Fibroblast of skin of right biceps (primary cell): ENCODE data around the gene LY6G6C.

Experiments
- DNase-seq: peaks from one replicate; pipeline ENCODE4 v3.0.0-alpha.2; 2013

LY6G6C gene

GRCh38 chr6:31702819-31703716 is 18.5 kb downstream of the LY6G6C start, which contains the start of gene ABHD16A:
TSS of gene ABHD16A (minus strand) at chr6:31703324. CDS start at chr6:31703281, 43 bp downstream.
- peak; percentile 99 for DNase-seq

- DNase-seq = no peak
These were observed 19.1 kb downstream of the LY6G6C start for GRCh38 chr6:31702405-31702818.

GRCh38 chr6:31701666-31702404 is 19.7 kb downstream of the LY6G6C start:
- DNase-seq = no peak

GRCh38 chr6:31700740-31701401 is 20.7 kb downstream of the LY6G6C start:
- no peak for DNase-seq

GRCh38 chr6:31697555-31697954 is 24.0 kb downstream of the LY6G6C start:
- no peak for DNase-seq

- no peak for DNase-seq
These were observed 28.0 kb downstream of the LY6G6C start for GRCh38 chr6:31693535-31693934.

GRCh38 chr6:31692886-31693285 is 28.7 kb downstream of the LY6G6C start:
- no peak for DNase-seq

- no peak for DNase-seq
These were observed 29.2 kb downstream of the LY6G6C start for GRCh38 chr6:31692353-31692752.

- DNase-seq = no peak
These were observed 29.9 kb downstream of the LY6G6C start for GRCh38 chr6:31691564-31692108.

- no peak for DNase-seq
These were observed 30.5 kb downstream of the LY6G6C start for GRCh38 chr6:31691078-31691463.

GRCh38 chr6:31690231-31691077 is 31.1 kb downstream of the LY6G6C start:
- DNase-seq = no peak

- DNase-seq = no peak
These were observed 32.1 kb downstream of the LY6G6C start for GRCh38 chr6:31689249-31690110.

- DNase-seq = no peak
These were observed 33.5 kb downstream of the LY6G6C start for GRCh38 chr6:31687860-31688693.

GRCh38 chr6:31687321-31687720 is 34.2 kb downstream of the LY6G6C start:
- no peak for DNase-seq

- no peak for DNase-seq
These were observed 35.1 kb downstream of the LY6G6C start for GRCh38 chr6:31686483-31686882.

GRCh38 chr6:31683591-31683990 is 38.0 kb downstream of the LY6G6C start:
- no peak for DNase-seq

- peak; percentile 46 for DNase-seq
These were observed 40.3 kb downstream of the LY6G6C start for GRCh38 chr6:31681135-31681671.

GRCh38 chr6:31680226-31681134 is 41.1 kb downstream of the LY6G6C start, which contains the start of gene LY6G5C:
TSS of gene LY6G5C (minus strand) at chr6:31681067. CDS start at chr6:31680373, 694 bp downstream.
- DNase-seq = peak; percentile 81

GRCh38 chr6:31677955-31678354 is 43.6 kb downstream of the LY6G6C start:
- DNase-seq = no peak
